Uterus (tissue), 4 donors: Measurements from ENCODE around the gene ZRANB3. TPM values are rescaled to one million over a fixed set of nuclear protein-coding genes. Genes with fewer than 3 reads are reported as not detected.
"Not testable (repeated sequence)": the region's sequence is repeated elsewhere in the genome, so short reads cannot be mapped to it uniquely, and the experiment has no call there.

Source experiments
- DNase-seq, 2 donors: peaks; one replicate each; pipeline ENCODE4 v3.0.0-alpha.2; 2019 to 2020
- H3K27ac ChIP-seq, 2 donors: fragments of 200-600 bp; sonication (generic); 1 replicate in 1 of 2; 2 replicates in 1 of 2; pipeline ENCODE4 v1.5.1; 2016 to 2018
- H3K27me3 ChIP-seq, 2 donors: fragments of 200-600 bp; sonication (generic); one replicate each; pipeline ENCODE4 v1.5.1; 2018 to 2019; ENCODE audit warnings: control low read depth in 1 of 2
- H3K36me3 ChIP-seq, 2 donors: fragments of 200-600 bp; sonication (generic); one replicate each; pipeline ENCODE4 v1.5.1; 2019; ENCODE audit warnings: control low read depth in 1 of 2
- H3K4me1 ChIP-seq, 2 donors: fragments of 200-600 bp; sonication (generic); one replicate each; pipeline ENCODE4 v1.5.1; 2018 to 2019; ENCODE audit warnings: control low read depth in 1 of 2
- H3K4me3 ChIP-seq, 2 donors: fragments of 200-600 bp; sonication (generic); 1 replicate in 1 of 2; 2 replicates in 1 of 2; pipeline ENCODE4 v1.5.1; 2018 to 2019; ENCODE audit warnings: mild to moderate bottlenecking in 1 of 2
- H3K9me3 ChIP-seq, 2 donors: fragments of 200-600 bp; sonication (generic); one replicate each; pipeline ENCODE4 v1.5.1; 2019; ENCODE audit warnings: control low read depth in 1 of 2
- POLR2A ChIP-seq, 2 donors: fragments of 450-650 bp; IDR thresholded peaks; one replicate each; pipeline ENCODE4 v1.6.1; 2016; ENCODE audit warnings: antibody characterized with exemption in 2 of 2, mild to moderate bottlenecking in 1 of 2, moderate library complexity in 1 of 2
- intact Hi-C: fragments of 100-400 bp; cut with DNase I; formaldehyde crosslinking; loops from one replicate; pipeline ENCODE4 v1.15.1; 2023; ENCODE audit warnings: low total_unique reads
- total RNA-seq, 4 donors: library from RNA; depleted of rRNA in 3 of 4; stranded (reverse); fragments of >200 nt in 3 of 4; gene quantifications; one replicate each; pipeline versions ENCODE4 v1.1.0 to v1.2.4, GENCODE V29; 2014 to 2023
- TF ChIP-seq, protein P1 (sequence below), 4 experiments: fragments of 200-600 bp in 2 of 4; fragments of 450-650 bp in 2 of 4; sonication (generic) in 2 of 4; IDR thresholded peaks; one replicate each; pipeline ENCODE4 v1.5.1; 2016 to 2019; ENCODE audit warnings: antibody characterized with exemption in 4 of 4, mild to moderate bottlenecking in 2 of 4, moderate library complexity in 1 of 4
- donor health status: DM: yes; HTN: yes; CAD: no.

Gene ZRANB3
- total RNA-seq, 4 donors from 2014 or later: 1.8 to 24.3 (median 5.5) TPM

DNA sequence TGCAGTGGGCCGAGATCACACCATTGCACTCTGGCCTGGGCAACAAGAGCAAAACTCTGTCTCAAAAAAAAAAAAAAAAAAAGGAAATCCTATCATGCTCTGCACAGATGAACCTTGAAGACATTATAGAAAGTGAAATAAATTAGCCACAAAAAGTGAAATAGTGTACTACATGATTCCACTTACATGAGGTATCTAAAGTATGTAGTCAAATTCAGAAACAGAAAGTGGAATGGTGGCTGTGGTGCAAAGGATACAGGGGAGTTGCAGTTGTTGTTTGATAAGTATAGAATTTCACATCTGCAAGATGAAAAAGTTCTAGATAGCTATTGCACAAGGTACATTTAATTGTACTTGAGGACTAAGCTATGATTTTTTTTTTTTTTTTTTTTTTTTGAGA is 5.2 kb downstream of the ZRANB3 start:
- intact Hi-C loops: no loop called here
- no peak overlapping the region for H3K27ac ChIP-seq
- no peaks in the 10 kb centered on the region for H3K9me3 ChIP-seq
- no peak for TF ChIP-seq POLR2A (IDR thresholded peaks at IDR 0.05)
- TF ChIP-seq, protein P1, sequence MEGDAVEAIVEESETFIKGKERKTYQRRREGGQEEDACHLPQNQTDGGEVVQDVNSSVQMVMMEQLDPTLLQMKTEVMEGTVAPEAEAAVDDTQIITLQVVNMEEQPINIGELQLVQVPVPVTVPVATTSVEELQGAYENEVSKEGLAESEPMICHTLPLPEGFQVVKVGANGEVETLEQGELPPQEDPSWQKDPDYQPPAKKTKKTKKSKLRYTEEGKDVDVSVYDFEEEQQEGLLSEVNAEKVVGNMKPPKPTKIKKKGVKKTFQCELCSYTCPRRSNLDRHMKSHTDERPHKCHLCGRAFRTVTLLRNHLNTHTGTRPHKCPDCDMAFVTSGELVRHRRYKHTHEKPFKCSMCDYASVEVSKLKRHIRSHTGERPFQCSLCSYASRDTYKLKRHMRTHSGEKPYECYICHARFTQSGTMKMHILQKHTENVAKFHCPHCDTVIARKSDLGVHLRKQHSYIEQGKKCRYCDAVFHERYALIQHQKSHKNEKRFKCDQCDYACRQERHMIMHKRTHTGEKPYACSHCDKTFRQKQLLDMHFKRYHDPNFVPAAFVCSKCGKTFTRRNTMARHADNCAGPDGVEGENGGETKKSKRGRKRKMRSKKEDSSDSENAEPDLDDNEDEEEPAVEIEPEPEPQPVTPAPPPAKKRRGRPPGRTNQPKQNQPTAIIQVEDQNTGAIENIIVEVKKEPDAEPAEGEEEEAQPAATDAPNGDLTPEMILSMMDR (IDR thresholded peaks at IDR 0.05): no peak
- no peak for DNase-seq
- H3K36me3 ChIP-seq: no peaks in the 10 kb centered on the region
- no peaks in the 10 kb centered on the region for H3K27me3 ChIP-seq
- H3K4me1 ChIP-seq: no peaks in the 10 kb centered on the region
- H3K4me3 ChIP-seq: no peak overlapping the region

DNA sequence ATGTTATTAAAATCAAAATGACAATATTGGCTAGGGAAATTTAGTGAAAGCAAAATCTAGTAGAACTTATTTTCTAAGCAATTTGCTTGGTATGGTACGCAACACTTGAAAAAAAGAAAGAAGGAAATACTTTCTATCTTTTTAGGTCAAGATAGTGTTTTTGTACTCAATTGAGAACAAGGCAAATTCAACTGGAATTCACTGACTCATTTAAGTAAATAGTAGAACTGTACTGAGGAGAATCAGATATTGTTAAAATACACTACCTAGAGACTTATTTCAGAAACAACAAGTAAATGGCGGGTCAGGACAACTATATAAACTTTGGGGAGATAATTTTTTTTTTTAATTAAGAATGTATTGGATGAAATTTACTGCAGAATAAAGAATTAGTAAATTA is 18.9 kb downstream of the ZRANB3 start:
- H3K4me1 ChIP-seq: no peaks in the 10 kb centered on the region
- no peak for TF ChIP-seq POLR2A (IDR thresholded peaks at IDR 0.05)
- TF ChIP-seq, protein P1 (IDR thresholded peaks at IDR 0.05): no peak
- intact Hi-C loops: no loop called here
- no peak overlapping the region for H3K4me3 ChIP-seq
- H3K27me3 ChIP-seq: no peaks in the 10 kb centered on the region
- H3K27ac ChIP-seq: no peak overlapping the region
- DNase-seq: no peak
- H3K36me3 ChIP-seq: no peaks in the 10 kb centered on the region
- H3K9me3 ChIP-seq: peaks cover 0 to 21% of the 10 kb centered on the region in 2 donors

DNA sequence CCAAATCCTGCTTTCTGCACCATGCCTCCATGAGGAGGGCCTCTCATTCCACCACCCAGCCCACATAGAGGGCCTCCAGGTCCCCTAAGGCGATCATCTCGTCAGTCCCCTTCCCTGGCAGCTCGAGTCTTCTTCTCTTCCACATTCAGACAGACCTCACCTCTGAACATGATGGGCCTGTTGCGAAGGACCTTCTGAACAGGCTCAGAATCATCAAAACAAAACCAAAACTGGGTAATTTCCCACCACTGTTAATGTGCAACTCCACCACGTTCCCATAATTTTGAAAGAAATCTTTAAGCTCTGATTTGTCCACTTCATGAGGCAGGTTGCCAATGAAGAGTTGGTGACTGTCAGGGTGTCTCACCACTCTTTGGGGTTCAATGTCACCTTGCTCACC is 20.4 kb downstream of the ZRANB3 start:
- peaks cover 0 to 7% of the 10 kb centered on the region in 2 donors for H3K9me3 ChIP-seq
- no peak overlapping the region for H3K4me3 ChIP-seq
- H3K4me1 ChIP-seq: no peaks in the 10 kb centered on the region
- H3K36me3 ChIP-seq: no peaks in the 10 kb centered on the region
- no peaks in the 10 kb centered on the region for H3K27me3 ChIP-seq
- TF ChIP-seq, protein P1 (IDR thresholded peaks at IDR 0.05): no peak
- no peak for TF ChIP-seq POLR2A (IDR thresholded peaks at IDR 0.05)
- intact Hi-C loops: no loop called here
- no peak for DNase-seq
- H3K27ac ChIP-seq: no peak overlapping the region

DNA sequence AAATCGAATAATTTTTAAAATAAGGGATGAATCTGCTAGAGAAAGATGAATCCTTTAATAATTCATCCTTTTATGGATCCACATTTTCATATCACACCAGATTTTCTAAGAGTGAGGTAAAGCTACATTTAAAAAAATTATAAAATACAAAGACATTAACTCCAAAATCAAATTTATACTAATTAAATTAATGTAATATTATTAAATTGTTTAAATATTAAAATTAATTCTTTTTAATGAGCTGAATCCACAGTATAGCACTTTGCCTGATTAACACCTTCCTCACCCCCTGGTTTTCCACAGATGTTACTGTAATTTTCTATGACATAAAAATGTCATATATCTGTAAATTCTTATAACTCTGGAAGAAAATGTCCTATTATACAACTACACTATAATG is 26.2 kb downstream of the ZRANB3 start:
- H3K9me3 ChIP-seq: no peaks in the 10 kb centered on the region
- TF ChIP-seq POLR2A (IDR thresholded peaks at IDR 0.05): no peak
- TF ChIP-seq, protein P1 (IDR thresholded peaks at IDR 0.05): no peak
- intact Hi-C loops: no loop called here
- H3K36me3 ChIP-seq: no peaks in the 10 kb centered on the region
- no peak overlapping the region for H3K4me3 ChIP-seq
- H3K27ac ChIP-seq: no peak overlapping the region
- H3K4me1 ChIP-seq: no peaks in the 10 kb centered on the region
- no peak for DNase-seq
- no peaks in the 10 kb centered on the region for H3K27me3 ChIP-seq

DNA sequence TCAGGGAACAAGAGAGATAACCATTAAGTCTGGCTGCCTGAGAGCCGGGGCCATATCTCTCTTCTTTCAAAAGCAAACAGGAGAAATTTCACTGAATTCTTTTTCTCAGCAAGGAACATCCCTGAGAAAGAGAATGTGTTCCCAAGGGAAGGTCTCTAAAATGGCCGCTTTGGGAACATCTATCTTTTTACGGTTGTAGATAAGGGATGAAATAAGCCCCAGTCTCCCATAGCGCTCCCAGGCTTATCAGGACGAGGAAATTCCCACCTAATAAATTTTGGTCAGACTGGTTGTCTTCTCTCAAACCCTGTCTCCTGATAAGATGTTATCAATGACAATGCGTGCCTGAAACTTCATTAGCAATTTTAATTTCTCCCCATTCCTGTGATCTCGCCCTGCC is 32.4 kb downstream of the ZRANB3 start:
- intact Hi-C loops, H3K4me1 ChIP-seq, DNase-seq, H3K36me3 ChIP-seq, H3K27me3 ChIP-seq, H3K4me3 ChIP-seq, H3K9me3 ChIP-seq, H3K27ac ChIP-seq: not testable (repeated sequence)

DNA sequence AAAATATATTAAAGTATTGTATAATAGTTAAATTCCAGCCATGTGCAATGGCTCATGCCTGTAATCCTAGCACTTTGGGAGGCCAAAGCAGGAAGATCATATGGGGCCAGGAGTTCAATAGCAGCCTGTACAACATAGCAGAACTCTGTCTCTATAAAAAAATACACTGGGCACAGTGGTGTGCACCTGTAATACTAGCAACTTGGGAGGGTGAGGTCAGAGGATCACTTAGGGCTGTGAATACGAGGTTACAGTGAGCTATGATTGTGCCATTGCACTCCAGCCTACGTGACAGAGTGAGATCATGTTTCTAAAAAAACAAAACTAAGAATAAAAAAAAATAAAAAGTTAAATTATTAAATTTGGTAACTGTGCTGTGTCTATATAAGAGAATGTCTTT is 36.1 kb downstream of the ZRANB3 start:
- TF ChIP-seq, protein P1 (IDR thresholded peaks at IDR 0.05): no peak
- TF ChIP-seq POLR2A (IDR thresholded peaks at IDR 0.05): no peak

More for the DNA sequence above, 36.1 kb downstream of the ZRANB3 start:
- Histone ChIP-seq H3K36me3 (no peaks in the 10 kb centered on the region), H3K4me1 (no peaks in the 10 kb centered on the region), H3K9me3 (peaks cover 0 to 9% of the 10 kb centered on the region in 2 donors), H3K27ac (no peak overlapping the region), H3K27me3 (no peaks in the 10 kb centered on the region), H3K4me3 (no peak overlapping the region)
- intact Hi-C loops: no loop called here
- DNase-seq: no peak
